Psoas muscle (tissue), 8 donors: ENCODE results near the gene EYS. TPM values are rescaled to one million over a fixed set of nuclear protein-coding genes. Genes with fewer than 3 reads are reported as not detected.

Experiments
- ATAC-seq, 4 donors: fragments of 200-7000 bp; cut with Tn5 transposase; one replicate each; pipeline ENCODE4 v1.9.1; 2020; ENCODE audit warnings: moderate library complexity in 3 of 4, mild to moderate bottlenecking in 2 of 4
- DNase-seq, 2 donors: peaks; one replicate each; pipeline ENCODE4 v3.0.0-alpha.2; 2020
- H3K27ac ChIP-seq: fragments of 200-600 bp; one replicate; pipeline ENCODE4 v1.8.0; 2022
- H3K27me3 ChIP-seq, 3 donors: fragments of 200-600 bp in 1 of 3; one replicate each; pipeline versions ENCODE4 v1.6.1 to v1.8.0; 2013 to 2022; ENCODE audit warnings: low read length in 2 of 3, mild to moderate bottlenecking in 2 of 3, moderate library complexity in 1 of 3; ENCODE audit not compliant: insufficient read depth in 3 of 3
- H3K36me3 ChIP-seq, 2 donors: fragments of 200-600 bp in 1 of 2; one replicate each; pipeline versions ENCODE4 v1.6.1 to v1.8.0; 2013 to 2022; ENCODE audit warnings: low read depth in 1 of 2, mild to moderate bottlenecking in 1 of 2, moderate library complexity in 1 of 2; ENCODE audit not compliant: insufficient read depth in 1 of 2
- H3K4me1 ChIP-seq: fragments of 200-600 bp; one replicate; pipeline ENCODE4 v1.8.0; 2022
- H3K4me3 ChIP-seq: fragments of 200-600 bp; one replicate; pipeline ENCODE4 v1.8.0; 2022; ENCODE audit warnings: mild to moderate bottlenecking
- H3K9me3 ChIP-seq: fragments of 200-600 bp; one replicate; pipeline ENCODE4 v1.8.0; 2022
- WGBS, 3 donors: extraction: QIAGEN DNeasy Blood & Tissue Kit; methylation state at CpG; one replicate each; pipeline versions ENCODE4 v1.1.6 to v1.1.7; 2013; 5-methylcytosine and 5-hydroxymethylcytosine counted together
- intact Hi-C, 2 donors: fragments of 100-400 bp; cut with DNase I; formaldehyde crosslinking; loops; one replicate each; pipeline versions ENCODE4 v1.11.0 to v1.14.2; 2022
- polyA plus RNA-seq, 3 donors: library from polyadenylated mRNA; stranded (reverse); fragments of 200-250 nt; gene quantifications; one replicate each; pipeline ENCODE4 v1.2.3, GENCODE V29; 2013
- total RNA-seq, 4 donors: library from RNA; stranded (reverse); fragmentation: NEBNext Ultra II Directional in 2 of 4; extraction: Animal tissue kit (Norgen Biotek cat#: 25700) in 2 of 4; gene quantifications; one replicate each; pipeline versions ENCODE4 v1.2.1 to v1.2.4, GENCODE V29; 2021 to 2023
- TF ChIP-seq, protein P1 (sequence below): fragments of 200-600 bp; IDR thresholded peaks from one replicate; pipeline ENCODE4 v1.8.0; 2022; ENCODE audit warnings: antibody characterized with exemption
- donor health status: healthy with polysubstance abuse.
- donor health status: DM: no; HTN: no; CAD: no; lungs with moderate emphysema.
- donor health status: Bipolar disorder and iron deficiency.
- donor health status: healthy.
- donor health status: DM: yes; HTN: yes; CAD: no.
- donor health status: DM: no; HTN: no; CAD: no.
- donor health status: DM: no; HTN: no; CAD: no.
- donor health status: DM: yes; HTN: yes; CAD: no.

Gene EYS
- total and polyA plus RNA-seq, 7 donors, result under 0.01 TPM; not detected in 6

DNA sequence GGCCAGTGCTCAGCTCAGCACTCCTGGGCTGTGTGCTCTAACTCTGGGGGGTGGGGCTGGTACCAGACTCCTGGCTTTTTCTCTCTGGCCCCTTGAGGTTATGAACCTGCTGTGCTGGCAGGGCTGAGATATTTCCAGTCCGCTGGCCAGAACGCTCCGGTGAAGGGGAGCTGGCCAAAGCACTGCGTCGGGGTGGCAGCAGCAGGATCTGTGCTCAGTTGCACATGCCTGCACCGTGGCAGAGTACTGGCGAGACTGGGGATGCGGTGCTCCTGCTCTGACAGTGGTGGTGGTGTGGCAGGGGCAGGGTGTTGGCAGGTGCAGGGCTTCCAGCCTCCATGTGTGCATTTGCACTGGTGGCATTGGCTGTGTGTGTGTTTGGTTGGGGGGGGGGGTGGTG, 1697.0 kb downstream of the EYS start:
- DNase-seq, result no peak
- TF ChIP-seq, protein P1, sequence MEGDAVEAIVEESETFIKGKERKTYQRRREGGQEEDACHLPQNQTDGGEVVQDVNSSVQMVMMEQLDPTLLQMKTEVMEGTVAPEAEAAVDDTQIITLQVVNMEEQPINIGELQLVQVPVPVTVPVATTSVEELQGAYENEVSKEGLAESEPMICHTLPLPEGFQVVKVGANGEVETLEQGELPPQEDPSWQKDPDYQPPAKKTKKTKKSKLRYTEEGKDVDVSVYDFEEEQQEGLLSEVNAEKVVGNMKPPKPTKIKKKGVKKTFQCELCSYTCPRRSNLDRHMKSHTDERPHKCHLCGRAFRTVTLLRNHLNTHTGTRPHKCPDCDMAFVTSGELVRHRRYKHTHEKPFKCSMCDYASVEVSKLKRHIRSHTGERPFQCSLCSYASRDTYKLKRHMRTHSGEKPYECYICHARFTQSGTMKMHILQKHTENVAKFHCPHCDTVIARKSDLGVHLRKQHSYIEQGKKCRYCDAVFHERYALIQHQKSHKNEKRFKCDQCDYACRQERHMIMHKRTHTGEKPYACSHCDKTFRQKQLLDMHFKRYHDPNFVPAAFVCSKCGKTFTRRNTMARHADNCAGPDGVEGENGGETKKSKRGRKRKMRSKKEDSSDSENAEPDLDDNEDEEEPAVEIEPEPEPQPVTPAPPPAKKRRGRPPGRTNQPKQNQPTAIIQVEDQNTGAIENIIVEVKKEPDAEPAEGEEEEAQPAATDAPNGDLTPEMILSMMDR, result no peak

DNA sequence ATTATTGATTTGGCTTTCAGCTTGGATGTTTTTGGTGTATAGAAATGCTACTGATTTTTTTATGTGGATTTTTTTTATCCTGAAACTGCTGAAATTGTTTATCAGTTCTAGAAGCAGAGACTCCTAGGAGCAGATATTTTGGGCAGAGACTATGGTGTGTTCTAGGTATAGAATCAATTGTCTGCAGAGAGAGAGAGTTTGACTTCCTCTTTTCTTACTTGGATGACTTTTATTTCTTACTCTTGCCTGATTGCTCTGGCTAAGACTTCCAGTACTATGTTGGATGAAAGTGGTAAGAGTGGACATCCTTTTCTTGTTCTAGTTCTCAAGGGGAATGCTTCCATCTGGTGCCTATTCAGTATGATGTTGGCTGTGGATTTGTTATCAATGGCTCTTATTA, 1700.8 kb downstream of the EYS start:
- Histone ChIP-seq H3K4me3 (no peak overlapping the region), H3K9me3 (peaks cover 3% of the 10 kb centered on the region), H3K27me3 (no peaks in the 10 kb centered on the region), H3K27ac (no peak overlapping the region), H3K36me3 (no peaks in the 10 kb centered on the region), H3K4me1 (no peaks in the 10 kb centered on the region)
- ATAC-seq (no peak), DNase-seq (no peak)
- TF ChIP-seq, protein P1, result no peak
- intact Hi-C loops, result no loop called here

More for the DNA sequence above, 1697.0 kb downstream of the EYS start:
- H3K4me1 ChIP-seq, result no peaks in the 10 kb centered on the region
- intact Hi-C loops, result no loop called here
- no peak overlapping the region for H3K27ac ChIP-seq
- no peak for ATAC-seq
- H3K9me3 ChIP-seq, result no peaks in the 10 kb centered on the region
- 86 to 95% (median 89%) methylated on average over 8 of the region's 8 CpGs for WGBS, 3 donors
- H3K4me3 ChIP-seq, result no peak overlapping the region
- H3K36me3 ChIP-seq, result no peaks in the 10 kb centered on the region
- H3K27me3 ChIP-seq, result no peaks in the 10 kb centered on the region

DNA sequence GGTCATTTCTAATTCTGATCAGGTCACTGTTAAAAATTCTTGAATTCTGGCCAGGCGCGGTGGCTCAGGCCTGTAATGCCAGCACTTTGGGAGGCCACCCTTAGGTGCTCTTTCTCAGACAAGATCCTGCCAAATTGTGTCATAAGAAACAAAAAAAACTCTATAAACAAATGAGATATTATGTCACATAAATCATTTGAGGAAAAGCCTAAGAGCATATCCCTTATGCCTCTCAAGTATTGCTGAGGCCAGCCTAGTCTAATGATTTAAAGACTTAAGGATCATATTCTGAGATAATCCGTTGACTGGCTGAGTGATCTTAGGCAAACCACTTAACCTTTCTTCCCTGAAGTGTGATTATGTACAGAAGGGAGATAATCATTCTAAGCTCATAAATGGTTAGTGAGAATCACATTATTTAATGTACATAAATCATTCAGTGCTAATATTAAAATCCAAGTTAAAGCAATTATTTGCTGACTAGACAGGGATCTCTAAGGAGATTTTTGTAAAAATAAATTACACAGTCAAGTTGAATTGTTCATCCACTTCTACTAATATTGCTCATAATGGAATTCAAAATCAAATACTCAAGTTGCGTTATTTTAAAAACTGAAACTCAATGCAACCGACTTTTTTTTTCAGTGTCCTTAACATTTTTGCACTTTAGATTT, 1706.1 kb downstream of the EYS start:
- H3K9me3 ChIP-seq, result peaks cover 3% of the 10 kb centered on the region
- no peak for DNase-seq
- intact Hi-C loops, result no loop called here
- no peaks in the 10 kb centered on the region for H3K27me3 ChIP-seq
- H3K36me3 ChIP-seq, result no peaks in the 10 kb centered on the region
- TF ChIP-seq, protein P1, result no peak
- WGBS, 3 donors, result 64 to 71% (median 68%) methylated on average over 5 of the region's 5 CpGs
- H3K27ac ChIP-seq, result no peak overlapping the region
- H3K4me3 ChIP-seq, result no peak overlapping the region
- H3K4me1 ChIP-seq, result no peaks in the 10 kb centered on the region
- no peak for ATAC-seq

DNA sequence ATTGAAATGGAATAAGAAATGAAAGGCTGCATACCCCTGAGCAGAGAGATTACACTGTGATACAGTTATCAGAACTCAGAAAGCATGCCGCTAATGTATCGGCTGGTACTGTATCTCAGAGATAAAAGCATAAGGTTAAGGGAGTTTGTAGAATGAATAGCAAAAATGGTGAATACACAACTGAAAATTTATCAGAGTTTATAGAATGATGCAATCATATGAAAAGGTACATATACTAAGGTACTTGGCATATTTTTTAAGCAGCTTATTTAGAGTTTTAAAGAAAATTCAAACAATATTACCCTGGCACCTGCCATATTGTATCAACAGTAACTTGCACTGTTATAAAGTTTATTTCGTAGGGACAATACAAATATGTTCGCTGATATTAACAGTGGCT, 1707.4 kb downstream of the EYS start:
- no peak overlapping the region for H3K4me3 ChIP-seq
- no peaks in the 10 kb centered on the region for H3K4me1 ChIP-seq
- TF ChIP-seq, protein P1, result no peak
- intact Hi-C loops, result no loop called here
- DNase-seq (no peak), ATAC-seq (no peak)
- WGBS, 3 donors, result 93 to 95% (median 95%) methylated on average over 4 of the region's 4 CpGs
- H3K9me3 ChIP-seq, result peaks cover 3% of the 10 kb centered on the region
- no peaks in the 10 kb centered on the region for H3K27me3 ChIP-seq
- no peaks in the 10 kb centered on the region for H3K36me3 ChIP-seq
- no peak overlapping the region for H3K27ac ChIP-seq

DNA sequence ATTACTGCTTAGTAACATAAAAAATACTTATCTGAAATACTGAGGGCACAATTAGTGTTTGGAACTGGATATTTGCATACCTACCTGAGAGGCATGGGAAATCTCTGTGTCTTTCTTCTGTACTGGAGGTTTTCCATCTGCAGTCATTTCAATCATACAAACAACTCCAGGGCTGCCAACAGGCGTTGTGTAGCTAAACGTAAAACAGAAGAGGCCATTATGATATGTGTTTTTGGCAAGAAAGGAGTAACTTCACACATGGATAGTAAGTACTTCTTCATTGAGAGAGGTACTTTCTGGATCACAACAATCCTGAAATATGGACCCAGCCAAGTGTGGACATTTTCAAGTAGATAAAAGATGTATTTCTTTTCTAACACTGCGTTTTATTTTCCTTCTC, 1708.0 kb downstream of the EYS start:
- Histone ChIP-seq H3K27me3 (no peaks in the 10 kb centered on the region), H3K4me1 (no peaks in the 10 kb centered on the region), H3K27ac (no peak overlapping the region), H3K9me3 (peaks cover 3% of the 10 kb centered on the region), H3K36me3 (no peaks in the 10 kb centered on the region), H3K4me3 (no peak overlapping the region)
- WGBS, 3 donors, result 74 to 79% (median 78%) methylated on average over 3 of the region's 3 CpGs
- intact Hi-C loops, result no loop called here
- ATAC-seq, result no peak
- TF ChIP-seq, protein P1, result no peak
- no peak for DNase-seq
